ENCODE data around the gene GOLGA8H.
"Not testable (repeated sequence)": the region's sequence is repeated elsewhere in the genome, so short reads cannot be mapped to it uniquely, and the experiment has no call there.

GOLGA8H gene, protein sequence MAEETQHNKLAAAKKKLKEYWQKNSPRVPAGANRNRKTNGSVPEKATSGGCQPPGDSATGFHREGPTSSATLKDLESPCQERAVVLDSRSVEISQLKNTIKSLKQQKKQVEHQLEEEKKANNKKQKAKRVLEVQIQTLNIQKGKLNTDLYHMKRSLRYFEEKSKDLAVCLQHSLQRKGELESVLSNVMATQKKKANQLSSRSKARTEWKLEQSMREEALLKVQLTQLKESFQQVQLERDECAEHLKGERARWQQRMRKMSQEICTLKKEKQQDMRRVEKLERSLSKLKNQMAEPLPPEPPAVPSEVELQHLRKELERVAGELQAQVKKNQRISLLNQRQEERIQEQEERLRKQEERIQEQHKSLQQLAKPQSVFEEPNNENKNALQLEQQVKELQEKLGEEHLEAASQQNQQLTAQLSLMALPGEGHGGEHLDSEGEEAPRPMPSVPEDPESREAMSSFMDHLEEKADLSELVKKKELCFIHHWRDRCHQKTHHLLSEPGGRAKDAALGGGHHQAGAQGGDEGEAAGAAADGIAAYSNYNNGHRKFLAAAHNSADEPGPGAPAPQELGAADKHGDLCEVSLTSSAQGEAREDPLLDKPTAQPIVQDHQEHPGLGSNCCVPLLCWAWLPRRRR

DNA sequence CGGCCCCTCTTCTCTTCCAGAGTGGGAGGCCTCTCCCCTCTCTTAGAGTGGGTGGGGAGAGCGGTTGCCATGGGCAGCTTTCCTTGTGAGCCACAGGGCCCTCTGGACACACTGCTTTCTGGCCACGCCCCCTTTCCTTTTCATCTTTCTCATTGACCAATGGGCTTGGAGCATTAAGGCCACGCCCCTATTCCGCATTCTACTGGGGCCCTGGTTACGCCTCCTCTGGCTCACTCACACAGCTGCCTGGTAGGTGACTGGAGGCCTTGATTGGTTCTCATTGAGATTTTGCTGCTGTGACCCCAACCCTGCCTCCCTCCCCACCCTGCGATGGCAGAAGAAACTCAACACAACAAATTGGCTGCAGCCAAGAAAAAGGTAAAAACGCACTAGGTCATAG, at the start of gene GOLGA8H:
TSS of gene GOLGA8H (plus strand) at position 233 of the 400 bp plus-strand sequence. CDS start at position 331, 98 bp downstream.
- not testable (repeated sequence) for DNase-seq

DNA sequence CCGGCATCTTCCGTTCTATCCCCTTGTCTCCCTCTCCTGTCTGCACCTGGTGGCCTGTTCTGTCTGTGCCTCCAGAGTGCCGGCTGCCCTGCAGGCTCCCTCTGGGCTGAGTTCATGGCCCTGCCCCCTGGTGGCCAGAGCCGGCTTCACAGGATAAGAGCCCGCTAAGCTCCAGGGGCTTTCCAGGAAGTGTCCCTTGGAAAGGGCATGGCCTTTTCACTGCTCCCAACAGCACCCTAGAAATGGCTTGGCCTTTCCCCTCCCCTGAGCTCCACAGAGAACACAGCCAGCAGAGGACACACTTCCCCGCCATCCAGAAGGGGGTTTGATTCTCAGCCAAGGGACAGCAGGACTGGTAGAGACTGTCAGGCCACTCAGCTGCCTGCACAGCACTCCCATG, 36.9 kb upstream of the GOLGA8H start:
- not testable (repeated sequence) for DNase-seq

DNA sequence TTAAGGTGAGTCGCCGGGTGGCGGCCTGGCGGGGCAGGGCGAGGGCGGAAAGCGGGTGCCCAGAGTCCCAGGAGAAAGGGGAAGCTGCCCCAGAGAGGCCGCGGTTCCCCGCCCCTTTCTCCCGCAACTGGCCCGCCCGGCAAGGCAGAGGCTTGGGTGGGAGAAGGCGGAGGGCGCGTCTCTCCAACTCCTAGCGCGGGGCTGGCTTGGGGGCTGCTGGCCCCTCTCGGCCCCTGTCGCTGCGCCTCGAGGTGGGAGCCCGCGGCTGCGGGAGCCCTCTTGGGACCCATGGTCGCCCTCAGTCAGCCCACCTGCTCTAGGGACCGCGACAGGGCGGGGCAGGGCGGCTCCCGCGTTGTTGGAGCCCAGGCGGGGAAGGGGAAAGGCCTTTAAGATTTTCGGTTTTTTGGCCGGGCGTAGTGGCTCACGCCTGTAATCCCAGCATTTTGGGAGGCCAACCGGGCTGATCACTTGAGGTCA, 30.8 kb upstream of the GOLGA8H start:
- DNase-seq, result not testable (repeated sequence)

DNA sequence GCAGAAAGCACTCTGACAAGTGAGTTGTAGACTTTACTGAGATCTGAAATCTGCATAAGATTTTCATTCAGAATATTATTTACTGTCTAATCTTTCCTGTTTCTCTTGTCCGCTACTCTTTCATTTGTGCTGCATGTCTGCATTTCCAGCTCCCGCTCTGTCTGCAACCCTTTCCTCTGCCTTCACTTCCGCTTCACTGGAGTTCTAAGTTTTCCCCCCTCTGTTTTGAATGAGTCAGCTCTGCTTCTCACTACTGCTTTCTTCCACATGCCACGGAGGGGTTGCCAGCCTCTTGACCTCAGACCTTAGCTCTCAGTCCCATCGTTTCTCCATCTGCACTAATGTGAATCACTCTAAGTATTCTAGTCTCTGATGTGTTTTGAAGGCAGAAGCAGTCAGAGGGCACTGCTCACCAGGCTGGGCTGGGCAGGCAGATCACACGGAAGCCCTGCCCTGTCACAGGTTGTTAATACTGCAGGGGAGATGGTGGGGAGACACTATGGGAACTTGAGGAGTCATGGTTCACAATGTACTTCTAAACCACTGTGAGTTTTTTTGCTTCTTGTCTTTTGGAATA, 24.3 kb upstream of the GOLGA8H start:
- not testable (repeated sequence) for DNase-seq

DNA sequence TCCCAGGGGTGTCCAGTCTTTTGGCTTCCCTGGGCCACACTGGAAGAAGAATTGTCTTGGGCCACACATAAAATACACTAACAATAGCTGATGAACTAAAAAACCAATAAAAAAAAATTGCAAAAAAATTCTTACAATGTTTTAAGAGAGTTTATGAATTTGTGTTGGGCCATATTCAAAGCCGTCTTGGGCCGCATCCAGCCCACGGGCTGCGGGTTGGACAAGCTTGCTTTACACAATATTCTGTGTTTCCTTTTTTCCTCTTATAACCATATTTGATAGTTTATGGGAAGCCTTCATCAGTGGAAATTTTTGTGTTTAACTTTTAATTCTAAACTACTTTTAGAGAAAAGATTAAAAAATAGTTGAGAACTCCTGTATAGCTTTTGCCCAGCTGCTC, 23.1 kb upstream of the GOLGA8H start:
- DNase-seq, result not testable (repeated sequence)

DNA sequence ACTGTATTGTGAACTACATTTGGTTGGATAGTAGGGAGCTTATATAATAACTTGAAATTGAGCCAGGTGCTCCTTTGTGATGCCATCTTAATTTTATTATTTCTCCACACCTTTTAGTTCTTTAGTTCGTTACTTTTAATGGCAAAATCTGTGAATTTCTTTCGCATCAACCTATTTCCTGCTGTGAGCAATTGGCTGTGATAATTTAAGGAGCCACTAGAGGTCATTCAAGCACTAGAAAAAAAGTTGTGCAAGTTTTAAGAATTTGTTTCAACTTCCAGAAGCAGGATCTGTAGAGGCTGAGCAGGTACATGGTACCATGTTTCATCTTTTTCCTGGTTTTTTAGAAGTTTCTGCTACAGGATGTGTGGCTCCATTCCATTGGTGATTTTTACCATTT, 4.9 kb upstream of the GOLGA8H start:
- not testable (repeated sequence) for DNase-seq

DNA sequence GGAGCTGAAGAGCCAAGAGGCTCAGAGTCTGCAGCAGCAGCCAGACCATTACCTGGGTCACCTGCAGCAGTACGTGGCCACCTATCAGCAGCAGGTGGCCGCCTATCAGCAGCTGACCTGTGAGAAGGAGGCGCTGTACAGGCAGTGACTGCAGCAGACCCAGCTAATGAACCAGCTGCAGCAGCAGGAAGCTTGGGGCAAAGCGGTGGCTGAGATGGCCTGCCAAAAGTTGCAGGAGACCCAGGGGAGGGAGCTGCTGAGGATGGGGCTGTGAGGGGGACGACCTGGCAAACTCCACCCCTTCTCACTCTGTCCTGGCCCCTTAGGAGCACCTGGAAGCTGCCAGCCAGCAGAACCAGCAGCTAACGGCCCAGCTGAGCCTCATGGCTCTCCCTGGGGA, 8.4 kb downstream of the GOLGA8H start:
- DNase-seq, result not testable (repeated sequence)

DNA sequence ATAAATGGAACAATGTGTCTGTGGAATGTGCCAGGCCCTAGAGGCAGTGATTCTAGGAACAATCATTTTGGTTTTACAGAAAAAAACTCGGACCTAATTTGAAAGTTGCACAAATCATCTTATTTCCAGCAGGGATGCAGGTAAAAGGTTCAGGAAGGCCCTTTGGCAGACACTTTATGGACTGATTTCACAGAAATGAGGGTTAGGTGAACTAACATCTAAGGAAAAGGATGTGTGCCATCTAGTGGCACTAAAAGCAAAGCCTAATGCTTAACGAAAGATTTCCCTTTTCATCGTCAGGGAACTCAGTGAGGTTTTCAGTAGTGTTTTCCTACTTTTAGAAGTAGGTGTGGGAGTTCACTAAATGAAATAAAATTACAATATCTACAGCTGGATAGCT, 17.5 kb downstream of the GOLGA8H start:
- not testable (repeated sequence) for DNase-seq

DNA sequence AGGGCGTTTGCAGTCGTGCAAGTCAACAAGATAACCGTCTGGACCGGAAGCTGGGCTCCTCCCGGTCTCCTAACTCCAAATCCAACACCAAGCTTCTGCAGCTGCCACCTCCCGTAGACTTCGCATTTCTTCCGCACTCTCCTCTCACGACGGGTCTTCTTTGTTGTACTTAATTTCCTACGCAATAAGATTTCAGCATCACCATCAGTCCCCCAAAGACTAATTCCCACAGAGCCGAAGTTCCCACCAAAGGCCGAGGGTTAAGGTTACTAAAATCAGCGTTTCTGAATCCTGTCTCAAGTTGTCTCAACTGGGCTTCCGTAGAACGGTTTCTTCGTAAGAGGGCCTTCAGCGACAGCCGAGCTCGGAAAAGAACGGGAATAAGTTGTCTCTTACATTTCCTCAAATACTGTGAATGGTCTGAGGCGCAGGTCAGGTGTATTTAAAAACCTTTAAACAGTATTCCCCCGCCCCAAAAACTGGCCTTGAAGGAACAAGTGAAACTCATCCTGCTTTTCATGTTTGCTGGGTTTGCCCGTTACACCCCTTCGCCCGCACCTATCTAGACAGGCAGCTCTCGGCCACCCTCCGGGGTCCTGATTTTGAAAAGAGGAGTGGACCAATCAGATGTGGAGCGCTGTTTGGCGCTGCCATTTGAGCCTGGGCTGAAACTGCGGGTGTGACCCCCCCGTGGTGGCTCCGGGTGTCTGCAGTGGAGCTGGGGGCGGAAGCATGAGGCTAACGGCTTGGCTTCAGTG, 21.8 kb downstream of the GOLGA8H start, which contains the start of gene ARHGAP11B:
TSS of gene ARHGAP11B (plus strand) at position 693 of the 758 bp plus-strand sequence.
- not testable (repeated sequence) for DNase-seq

DNA sequence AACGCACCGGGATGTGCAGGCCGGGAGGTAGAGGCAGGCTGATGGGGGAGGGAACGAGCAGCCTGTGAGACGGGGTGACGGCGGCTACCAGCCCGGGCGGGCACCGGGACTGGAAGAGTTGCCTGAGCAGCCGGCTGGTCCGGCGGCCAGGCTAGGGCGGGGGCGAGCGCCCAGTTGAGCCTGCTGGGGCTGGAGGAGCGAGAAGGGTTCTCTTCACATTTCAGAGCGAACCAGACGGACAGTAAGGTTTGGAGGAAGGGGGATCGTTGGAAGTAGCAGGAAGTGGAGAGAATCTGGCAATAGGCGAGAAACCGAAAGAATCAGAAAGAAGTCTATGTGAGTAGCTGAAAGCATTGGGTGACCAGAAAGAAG, 22.4 kb downstream of the GOLGA8H start:
- not testable (repeated sequence) for DNase-seq

DNA sequence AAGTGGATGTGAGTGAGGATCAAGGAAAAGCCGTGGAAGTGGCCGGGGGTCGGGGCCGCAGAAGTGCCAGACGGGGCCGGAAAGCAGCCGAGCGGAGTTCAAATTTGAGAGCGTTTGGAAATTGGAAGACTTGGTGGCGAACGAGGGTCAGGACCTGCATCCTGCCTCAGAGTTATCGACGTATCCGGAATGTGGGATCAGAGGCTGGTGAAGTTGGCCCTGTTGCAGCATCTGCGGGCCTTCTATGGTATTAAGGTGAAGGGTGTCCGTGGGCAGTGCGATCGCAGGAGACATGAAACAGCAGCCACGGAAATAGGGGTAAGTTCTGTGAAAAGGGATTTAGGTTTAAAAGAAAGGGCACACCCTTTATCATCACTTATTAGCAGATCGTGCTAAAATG, 22.8 kb downstream of the GOLGA8H start:
- DNase-seq, result not testable (repeated sequence)

DNA sequence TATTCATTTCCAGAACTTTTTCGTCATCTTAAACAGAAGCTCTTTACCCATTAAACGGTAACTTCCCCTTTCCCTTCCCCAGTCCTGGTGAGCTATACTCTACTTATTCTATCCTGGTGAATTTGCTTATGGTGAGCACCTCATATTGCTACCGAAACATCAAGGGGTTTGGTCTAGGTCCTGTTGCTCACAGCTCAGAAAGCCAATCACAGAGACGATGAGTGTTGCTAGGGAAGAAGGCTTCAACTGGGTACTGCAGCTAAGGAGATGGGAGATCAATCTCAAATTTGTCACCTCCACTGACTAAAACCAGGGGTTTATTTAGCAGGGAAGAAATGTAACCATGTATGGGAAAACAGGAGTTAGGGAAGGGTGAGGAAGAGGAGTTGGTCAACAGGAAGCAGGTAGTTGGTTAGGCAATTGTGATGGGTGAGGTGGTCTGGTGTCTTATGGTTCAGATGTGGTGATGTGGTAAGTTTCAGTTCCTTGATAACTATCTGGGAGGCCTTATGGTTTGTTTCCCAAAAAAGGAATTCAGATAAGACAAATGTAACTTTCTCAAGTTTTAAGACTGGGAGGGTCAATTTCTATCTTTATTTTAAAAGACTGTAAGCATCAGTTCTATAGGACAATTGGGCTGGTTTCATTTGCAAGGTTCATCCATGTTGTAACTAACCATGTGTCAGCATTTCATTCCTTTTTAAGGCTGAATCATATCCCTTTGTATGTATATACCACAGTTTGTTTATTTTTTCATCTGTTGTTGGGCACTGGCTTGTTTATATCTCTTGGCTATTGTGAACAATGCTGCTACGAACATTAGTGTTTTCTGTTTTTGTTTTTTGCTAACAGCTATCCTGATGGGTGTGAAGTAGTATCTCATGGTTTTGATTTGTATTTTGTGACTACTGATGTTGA, 46.4 kb downstream of the GOLGA8H start:
- DNase-seq, result no peak

DNA sequence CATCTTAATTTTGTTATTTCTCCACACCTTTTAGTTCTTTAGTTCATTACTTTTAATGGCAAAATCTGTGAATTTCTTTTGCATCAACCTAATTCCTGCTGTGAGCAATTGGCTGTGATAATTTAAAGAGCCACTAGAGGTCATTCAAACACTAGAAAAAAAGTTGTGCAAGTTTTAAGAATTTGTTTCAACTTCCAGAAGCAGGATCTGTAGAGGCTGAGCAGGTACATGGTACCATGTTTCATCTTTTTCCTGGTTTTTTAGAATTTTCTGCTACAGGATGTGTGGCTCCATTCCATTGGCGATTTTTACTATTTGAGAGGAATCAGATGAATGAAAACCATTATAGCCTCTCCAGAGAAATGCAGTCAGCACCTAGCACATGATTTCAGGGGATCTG, 57.3 kb downstream of the GOLGA8H start:
- not testable (repeated sequence) for DNase-seq
